Activated T-cell treated with anti-CD3 and anti-CD28 coated beads, Interleukin-2, amount 50 U/mL, for 48 hours (primary cell): ENCODE measurements around the gene CST6.
"Not testable (repeated sequence)": the region's sequence is repeated elsewhere in the genome, so short reads cannot be mapped to it uniquely, and the experiment has no call there.

Experiments used
- DNase-seq, 2 experiments: peaks; one replicate each; pipeline ENCODE4 v3.0.0-alpha.2; 2020

CST6 gene

GRCh38 chr11:65987336-65987735 is 24.5 kb upstream of the CST6 start:
- DNase-seq, result no peak

DNA sequence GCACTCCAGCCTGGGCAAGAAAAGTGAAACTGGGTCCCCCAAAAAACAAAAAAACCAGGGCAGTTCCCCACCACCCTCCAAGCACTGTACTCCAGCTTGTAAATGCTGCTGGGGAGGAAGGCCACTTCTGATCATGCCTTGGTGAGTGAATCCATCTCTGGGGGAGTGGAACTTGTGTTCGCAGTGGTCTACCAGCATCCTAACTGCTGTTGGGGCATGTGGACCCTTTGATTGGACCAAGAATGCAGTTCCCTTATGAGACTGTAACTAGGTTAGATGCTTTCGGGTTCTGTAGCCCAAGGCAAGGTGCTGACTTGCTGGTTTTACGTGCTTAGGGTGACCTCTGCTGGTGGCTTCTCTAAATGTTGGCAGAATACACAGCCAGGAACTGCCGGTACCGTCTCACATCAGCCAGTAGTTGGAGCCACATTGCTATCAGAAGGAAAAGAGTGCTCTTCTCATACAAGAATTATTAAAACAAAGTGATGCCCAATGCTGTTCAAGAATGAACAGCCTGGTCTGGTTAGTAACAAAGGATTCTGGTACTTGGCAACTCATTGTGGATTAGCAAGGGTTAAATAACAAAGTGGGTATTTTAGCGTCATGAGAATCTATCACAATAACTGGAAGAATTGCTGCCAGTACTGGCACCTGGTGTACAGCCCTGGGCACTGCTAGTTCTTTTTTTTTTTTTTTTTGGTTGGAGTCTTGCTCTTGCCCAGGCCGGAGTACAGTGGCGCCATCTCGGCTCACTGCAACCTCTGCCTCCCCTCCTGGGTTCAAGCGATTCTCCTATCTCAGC is 22.8 kb upstream of the CST6 start:
- peak; percentile 92 to 93 for DNase-seq

- DNase-seq, result no peak
These were observed 19.8 kb upstream of the CST6 start for GRCh38 chr11:65992056-65992455.

DNA sequence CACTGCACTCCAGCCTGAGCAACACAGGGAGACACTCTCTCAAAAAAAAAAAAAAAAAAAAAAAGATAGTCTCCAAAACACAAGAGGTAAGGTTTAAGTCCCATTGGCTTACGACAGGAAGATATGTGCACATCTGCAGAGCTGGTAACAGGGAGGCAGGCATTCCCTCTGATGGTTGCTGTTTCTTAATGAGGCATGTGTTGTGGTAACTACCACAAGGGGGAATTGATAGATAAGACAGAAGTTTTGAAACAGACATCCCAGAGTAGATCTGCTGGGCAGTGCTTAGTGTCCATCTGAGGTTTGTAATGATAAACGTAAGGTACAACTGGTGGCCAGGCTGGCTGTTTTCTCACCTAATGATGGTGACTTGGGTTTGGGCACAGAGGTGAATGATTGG is 14.5 kb upstream of the CST6 start:
- DNase-seq, result no peak

DNA sequence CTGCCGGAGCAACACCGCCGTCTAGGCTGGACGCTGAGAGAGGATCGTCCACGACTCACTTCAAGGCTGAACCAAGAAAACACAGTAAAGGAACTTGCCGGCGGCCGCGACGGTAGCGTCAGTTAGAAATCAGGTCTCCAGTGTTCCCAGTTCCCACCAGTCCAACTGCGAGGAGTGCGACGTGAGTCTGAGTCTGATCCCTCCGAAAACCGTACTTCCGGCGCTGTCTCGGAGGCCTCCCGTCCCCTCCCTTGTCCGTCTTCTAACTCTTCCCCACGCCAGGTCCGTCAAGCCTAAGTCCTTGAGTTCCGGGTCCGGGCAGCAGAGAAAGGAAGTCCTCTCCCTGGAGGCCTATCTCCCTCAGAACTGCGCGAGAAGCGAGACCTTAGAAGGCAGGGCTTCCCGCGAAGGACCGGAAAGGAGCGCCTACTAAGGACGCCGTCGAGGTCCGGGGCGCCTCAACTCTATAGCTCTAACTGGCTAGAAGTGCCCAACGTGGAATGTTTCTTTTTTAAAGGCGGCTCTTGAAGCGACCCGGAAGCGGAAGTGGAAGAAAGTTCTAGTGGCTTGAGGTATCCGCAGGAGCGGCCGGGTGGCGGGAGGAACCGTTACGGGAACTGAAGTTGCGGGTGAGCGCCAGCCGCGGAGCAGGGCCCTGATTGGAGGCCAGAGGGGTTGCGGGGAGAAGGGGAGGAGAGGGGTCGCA is 9.7 kb upstream of the CST6 start, which contains the start of the genes BANF1 and EIF1AD:
Gene BANF1, plus strand, starts transcription at position 562 of the 706 bp plus-strand sequence. CDS start 748 bp downstream, outside the sequence.
Gene EIF1AD, minus strand, starts transcription at position 216 of the 706 bp plus-strand sequence. CDS start 1,768 bp downstream, outside the sequence.
- DNase-seq, result peak; percentile 97 to 99

GRCh38 chr11:66002648-66003225 is 9.1 kb upstream of the CST6 start:
- DNase-seq, result no peak

- DNase-seq, result no peak
These were observed 8.5 kb upstream of the CST6 start for GRCh38 chr11:66003291-66003690.

DNA sequence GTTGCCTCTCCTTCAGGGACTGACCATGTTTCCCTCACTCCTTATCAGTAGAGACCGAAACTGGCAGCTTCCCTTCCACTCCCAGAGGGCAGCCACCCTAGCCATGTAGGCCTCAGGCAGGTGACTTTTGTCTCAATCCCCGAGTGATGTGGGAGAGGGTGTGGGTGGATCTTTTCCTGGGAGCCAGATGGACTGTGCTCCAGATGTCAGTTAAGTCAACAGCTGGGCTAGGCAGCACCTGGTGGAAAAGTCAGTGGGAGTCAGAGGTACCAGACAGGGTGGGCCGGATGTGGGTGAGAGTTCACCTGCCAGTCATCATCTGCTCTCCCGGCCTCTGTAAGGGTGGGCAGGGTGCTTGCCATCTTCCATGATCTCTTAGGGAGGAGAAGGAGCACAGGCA is 7.6 kb upstream of the CST6 start:
- no peak for DNase-seq

- DNase-seq, result no peak
These were observed 5.5 kb upstream of the CST6 start for GRCh38 chr11:66006134-66006890.

GRCh38 chr11:66006891-66007176 is 5.0 kb upstream of the CST6 start:
- no peak for DNase-seq

GRCh38 chr11:66007201-66007634 is 4.6 kb upstream of the CST6 start:
- no peak for DNase-seq

- DNase-seq, result no peak
These were observed 3.7 kb upstream of the CST6 start for GRCh38 chr11:66008095-66008467.

GRCh38 chr11:66008468-66009101 is 3.2 kb upstream of the CST6 start:
- DNase-seq, result no peak

DNA sequence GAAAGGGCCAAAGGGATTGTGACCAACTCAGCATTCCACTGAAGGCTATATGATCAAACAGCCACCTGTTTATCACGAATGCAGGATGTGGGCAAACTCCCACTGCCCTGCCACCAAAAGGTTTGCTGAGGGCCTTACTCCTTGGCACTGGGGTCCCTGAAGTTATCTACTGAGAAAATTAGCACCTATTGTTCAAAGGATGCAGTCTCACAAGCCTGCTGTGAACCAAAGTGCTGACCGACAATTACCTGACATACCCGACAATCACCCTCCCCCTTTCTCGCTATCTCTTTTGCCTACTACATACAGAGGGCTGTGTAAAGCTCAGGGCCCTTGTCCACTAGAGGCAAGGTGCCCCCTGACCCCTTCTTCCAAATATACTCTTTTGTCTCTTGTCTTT is 1.8 kb upstream of the CST6 start:
- not testable (repeated sequence) for DNase-seq

GRCh38 chr11:66011239-66011784 is 496 bp upstream of the CST6 start:
- no peak for DNase-seq

- no peak for DNase-seq
These were observed 650 bp downstream of the CST6 start for GRCh38 chr11:66012371-66012945.

GRCh38 chr11:66012946-66013761 is 1.3 kb downstream of the CST6 start:
- DNase-seq, result no peak

- no peak for DNase-seq
These were observed 1.9 kb downstream of the CST6 start for GRCh38 chr11:66013762-66014100.

DNA sequence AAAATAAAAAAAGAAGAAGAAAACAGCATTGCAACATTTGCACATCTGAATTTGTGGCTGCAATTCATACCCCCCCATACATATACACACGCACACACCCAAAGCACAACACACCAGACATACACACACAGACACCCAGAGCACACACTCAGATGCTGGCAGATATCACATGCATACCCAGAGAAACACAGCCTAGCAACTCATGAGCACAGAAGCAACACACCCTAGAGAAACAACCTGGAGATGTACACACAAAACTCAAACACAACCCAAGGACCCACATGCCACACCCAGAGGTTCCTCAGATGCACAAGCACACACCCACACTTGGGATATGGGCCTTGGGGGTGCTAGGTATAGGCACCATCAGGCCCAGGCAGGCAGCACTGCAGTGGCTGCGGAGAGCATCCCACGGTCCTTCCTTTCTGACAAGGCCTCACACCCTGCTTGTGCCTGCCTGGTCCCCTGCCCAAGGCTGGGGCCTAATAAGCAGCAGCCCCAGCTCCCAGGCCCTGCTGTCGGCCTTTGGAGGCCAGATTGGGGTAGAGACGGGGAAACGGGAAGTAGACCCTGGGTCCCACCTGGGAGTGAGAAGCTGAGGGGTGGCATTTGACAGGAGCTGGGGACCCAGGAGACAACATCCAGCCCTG is 3.1 kb downstream of the CST6 start:
- no peak for DNase-seq

DNA sequence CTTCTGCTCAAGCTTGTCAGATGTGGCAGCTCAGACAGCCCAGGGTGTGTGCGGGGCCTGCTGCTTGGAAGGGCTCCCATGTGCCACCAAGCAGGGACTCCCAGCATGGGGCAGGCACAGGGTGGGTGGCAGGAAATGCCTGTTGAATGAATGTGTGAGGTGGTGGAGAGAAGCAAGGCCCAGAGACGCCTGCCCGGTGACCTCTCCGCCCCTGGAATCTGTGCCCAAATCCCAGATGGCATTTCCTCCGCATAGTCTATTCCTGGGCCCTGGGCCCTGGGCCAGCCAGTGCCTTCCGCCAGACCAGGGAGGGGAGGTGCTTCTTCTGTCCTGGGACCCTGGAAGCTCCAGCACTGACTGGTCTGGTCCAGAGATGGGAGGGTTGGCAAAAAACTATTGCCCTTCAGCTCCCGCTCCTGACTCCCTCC is 3.7 kb downstream of the CST6 start:
- no peak for DNase-seq
